ENCODE measurements around the gene GRIN1.
A peak's percentile ranks its signal among the peaks of the same experiment; 100 is the strongest.

The GRIN1 gene

GRCh38 chr9:137165250-137165836 lies 26.4 kb downstream of the GRIN1 start:
- TF ChIP-seq, protein P1, sequence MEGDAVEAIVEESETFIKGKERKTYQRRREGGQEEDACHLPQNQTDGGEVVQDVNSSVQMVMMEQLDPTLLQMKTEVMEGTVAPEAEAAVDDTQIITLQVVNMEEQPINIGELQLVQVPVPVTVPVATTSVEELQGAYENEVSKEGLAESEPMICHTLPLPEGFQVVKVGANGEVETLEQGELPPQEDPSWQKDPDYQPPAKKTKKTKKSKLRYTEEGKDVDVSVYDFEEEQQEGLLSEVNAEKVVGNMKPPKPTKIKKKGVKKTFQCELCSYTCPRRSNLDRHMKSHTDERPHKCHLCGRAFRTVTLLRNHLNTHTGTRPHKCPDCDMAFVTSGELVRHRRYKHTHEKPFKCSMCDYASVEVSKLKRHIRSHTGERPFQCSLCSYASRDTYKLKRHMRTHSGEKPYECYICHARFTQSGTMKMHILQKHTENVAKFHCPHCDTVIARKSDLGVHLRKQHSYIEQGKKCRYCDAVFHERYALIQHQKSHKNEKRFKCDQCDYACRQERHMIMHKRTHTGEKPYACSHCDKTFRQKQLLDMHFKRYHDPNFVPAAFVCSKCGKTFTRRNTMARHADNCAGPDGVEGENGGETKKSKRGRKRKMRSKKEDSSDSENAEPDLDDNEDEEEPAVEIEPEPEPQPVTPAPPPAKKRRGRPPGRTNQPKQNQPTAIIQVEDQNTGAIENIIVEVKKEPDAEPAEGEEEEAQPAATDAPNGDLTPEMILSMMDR (IDR thresholded peaks at IDR 0.05; ENCODE audit: extremely low read depth, insufficient read depth, missing control alignments), result no peak
- no peak for DNase-seq (ENCODE audit: low spot score)
- in situ Hi-C loops (cut with MboI; ENCODE audit: low pct_unique_long_range_greater_than_20kb, low sequenced_read_pairs, unreplicated experiment), result no loop called here

GRCh38 chr9:137166380-137167229 lies 27.7 kb downstream of the GRIN1 start:
- in situ Hi-C loops (cut with MboI; ENCODE audit: low pct_unique_long_range_greater_than_20kb, low sequenced_read_pairs, unreplicated experiment), result no loop called here
- DNase-seq (ENCODE audit: low spot score), result peak; percentile 39
- TF ChIP-seq, protein P1 (IDR thresholded peaks at IDR 0.05; ENCODE audit: extremely low read depth, insufficient read depth, missing control alignments), result no peak

DNA sequence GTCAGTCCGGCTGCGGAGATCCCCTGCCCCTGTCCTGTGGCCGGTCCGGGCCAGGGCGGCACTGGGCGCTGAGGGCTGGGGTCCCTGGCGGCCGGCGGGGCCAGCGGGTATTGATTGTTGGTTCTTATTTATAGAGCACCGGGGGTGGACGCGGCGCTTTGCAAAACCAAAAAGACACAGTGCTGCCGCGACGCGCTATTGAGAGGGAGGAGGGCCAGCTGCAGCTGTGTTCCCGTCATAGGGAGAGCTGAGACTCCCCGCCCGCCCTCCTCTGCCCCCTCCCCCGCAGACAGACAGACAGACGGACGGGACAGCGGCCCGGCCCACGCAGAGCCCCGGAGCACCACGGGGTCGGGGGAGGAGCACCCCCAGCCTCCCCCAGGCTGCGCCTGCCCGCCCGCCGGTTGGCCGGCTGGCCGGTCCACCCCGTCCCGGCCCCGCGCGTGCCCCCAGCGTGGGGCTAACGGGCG lies 28.4 kb downstream of the GRIN1 start:
- peak; percentile 52 for DNase-seq (ENCODE audit: low spot score)
- in situ Hi-C loops (cut with MboI; ENCODE audit: low pct_unique_long_range_greater_than_20kb, low sequenced_read_pairs, unreplicated experiment), result no loop called here
- TF ChIP-seq, protein P1 (IDR thresholded peaks at IDR 0.05; ENCODE audit: extremely low read depth, insufficient read depth, missing control alignments), result no peak

- peak; percentile 75 for DNase-seq (ENCODE audit: low spot score)
- in situ Hi-C loops (cut with MboI; ENCODE audit: low pct_unique_long_range_greater_than_20kb, low sequenced_read_pairs, unreplicated experiment), result no loop called here
- TF ChIP-seq, protein P1 (IDR thresholded peaks at IDR 0.05; ENCODE audit: extremely low read depth, insufficient read depth, missing control alignments), result no peak
Measured at GRCh38 chr9:137167747-137168572, 29.0 kb downstream of the GRIN1 start.

DNA sequence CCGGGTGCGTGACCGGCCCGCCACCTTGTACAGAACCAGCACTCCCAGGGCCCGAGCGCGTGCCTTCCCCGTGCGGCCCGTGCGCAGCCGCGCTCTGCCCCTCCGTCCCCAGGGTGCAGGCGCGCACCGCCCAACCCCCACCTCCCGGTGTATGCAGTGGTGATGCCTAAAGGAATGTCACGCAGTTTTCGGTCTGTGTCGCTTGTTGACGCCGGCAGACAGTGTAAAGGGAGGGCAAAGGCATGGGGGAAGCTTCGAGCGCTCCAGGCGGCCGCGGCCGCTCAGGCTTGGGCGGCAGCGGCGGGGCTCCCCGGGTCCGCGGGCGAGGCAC lies 29.6 kb downstream of the GRIN1 start:
- in situ Hi-C loops (cut with MboI; ENCODE audit: low pct_unique_long_range_greater_than_20kb, low sequenced_read_pairs, unreplicated experiment), result no loop called here
- peak; percentile 66 for DNase-seq (ENCODE audit: low spot score)
- TF ChIP-seq, protein P1 (IDR thresholded peaks at IDR 0.05; ENCODE audit: extremely low read depth, insufficient read depth, missing control alignments), result no peak

All from GM13977 (cell line).